Fibroblast of pulmonary artery (primary cell): ENCODE measurements around the gene ST6GALNAC3.

Experiments
- DNase-seq: peaks from one replicate; pipeline ENCODE4 v3.0.0-alpha.2; 2010; ENCODE audit warnings: low read depth
- H3K4me3 ChIP-seq: replicated peaks from 2 replicates; pipeline ENCODE4 v1.5.1; 2011; ENCODE audit warnings: low read depth, mild to moderate bottlenecking, control low read depth, low read length, moderate library complexity
- CTCF ChIP-seq: IDR thresholded peaks from 2 replicates; pipeline ENCODE4 v1.5.1; 2011; ENCODE audit warnings: mild to moderate bottlenecking, control low read depth, low read length, inconsistent platforms; ENCODE audit errors: missing control alignments

The ST6GALNAC3 gene

GRCh38 chr1:76674689-76675210, 600.2 kb downstream of the ST6GALNAC3 start:
- no peak overlapping the region for H3K4me3 ChIP-seq
- no peak for DNase-seq
- TF ChIP-seq CTCF = no peak

- no peak overlapping the region for H3K4me3 ChIP-seq
- DNase-seq = no peak
- no peak for TF ChIP-seq CTCF
Measured at GRCh38 chr1:76677416-76678405, 603.2 kb downstream of the ST6GALNAC3 start.

- DNase-seq = no peak
- no peak overlapping the region for H3K4me3 ChIP-seq
- TF ChIP-seq CTCF = no peak
Measured at GRCh38 chr1:76679534-76680152, 605.1 kb downstream of the ST6GALNAC3 start.

- DNase-seq = no peak
- TF ChIP-seq CTCF = no peak
- no peak overlapping the region for H3K4me3 ChIP-seq
Measured at GRCh38 chr1:76680651-76681050, 606.1 kb downstream of the ST6GALNAC3 start.

GRCh38 chr1:76682138-76682537, 607.6 kb downstream of the ST6GALNAC3 start:
- TF ChIP-seq CTCF = no peak
- no peak for DNase-seq
- H3K4me3 ChIP-seq = no peak overlapping the region
